Measurements from ENCODE around the gene OSBP.
A peak's percentile ranks its signal among the peaks of the same experiment; 100 is the strongest.
"Not testable (repeated sequence)": the region's sequence is repeated elsewhere in the genome, so short reads cannot be mapped to it uniquely, and the experiment has no call there.

OSBP gene

DNA sequence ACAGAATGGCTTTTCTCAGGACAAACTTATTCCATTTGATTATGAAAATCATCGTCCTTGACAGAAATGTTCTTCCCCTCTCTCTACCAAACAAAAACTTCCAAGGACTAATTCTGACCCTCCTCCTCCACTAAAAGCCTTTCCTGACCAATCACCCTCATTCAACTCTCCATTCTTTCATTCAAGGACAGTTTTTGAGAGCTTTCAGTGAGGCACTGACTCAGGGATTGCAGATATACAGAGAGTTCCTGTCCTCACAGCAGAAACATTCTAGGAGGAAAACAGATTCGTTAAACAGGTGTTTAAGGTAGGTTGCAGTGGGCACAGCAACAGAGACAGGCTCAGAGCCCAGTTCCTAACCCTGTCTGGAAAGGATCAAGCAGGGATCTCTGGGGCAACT is 62.7 kb downstream of the OSBP start:
- no peak for DNase-seq

DNA sequence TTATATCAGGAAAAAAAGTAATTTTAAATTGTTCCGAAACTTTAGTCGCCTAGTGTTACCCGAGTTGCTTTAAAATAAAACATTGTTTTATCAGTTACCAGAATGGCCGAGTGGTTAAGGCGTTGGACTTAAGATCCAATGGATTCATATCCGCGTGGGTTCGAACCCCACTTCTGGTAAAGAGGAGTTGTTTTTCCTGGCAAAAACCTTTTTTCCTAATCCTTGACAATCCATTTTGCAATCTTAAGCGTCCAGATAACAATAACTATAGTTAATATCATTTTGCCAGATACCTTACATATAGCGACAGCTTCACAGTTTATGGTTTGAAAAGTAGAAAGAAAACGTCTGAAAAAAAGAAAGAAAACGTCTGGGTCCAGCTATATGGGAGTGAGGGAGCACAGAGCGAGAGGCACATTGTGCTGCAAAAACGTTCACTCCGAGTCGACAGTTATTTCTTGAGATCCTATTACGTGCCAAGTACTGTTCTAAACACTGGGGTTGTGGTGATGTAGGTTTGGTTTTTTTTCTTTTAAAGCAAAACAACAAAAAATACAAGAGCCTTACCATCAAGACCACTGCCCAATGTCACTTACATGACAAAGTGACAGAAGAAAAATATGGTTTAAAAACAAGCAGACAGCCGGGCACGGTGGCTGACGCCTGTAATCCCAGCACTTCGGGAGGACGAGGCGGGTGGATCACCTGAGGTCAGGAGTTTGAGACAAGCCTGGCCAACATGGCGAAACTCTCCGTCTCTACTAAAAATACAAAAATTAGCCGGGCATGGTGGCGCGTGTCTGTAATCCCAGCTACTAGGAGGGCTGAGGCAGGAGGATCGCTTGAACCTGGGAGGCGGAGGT is 63.7 kb downstream of the OSBP start:
- no peak for DNase-seq

DNA sequence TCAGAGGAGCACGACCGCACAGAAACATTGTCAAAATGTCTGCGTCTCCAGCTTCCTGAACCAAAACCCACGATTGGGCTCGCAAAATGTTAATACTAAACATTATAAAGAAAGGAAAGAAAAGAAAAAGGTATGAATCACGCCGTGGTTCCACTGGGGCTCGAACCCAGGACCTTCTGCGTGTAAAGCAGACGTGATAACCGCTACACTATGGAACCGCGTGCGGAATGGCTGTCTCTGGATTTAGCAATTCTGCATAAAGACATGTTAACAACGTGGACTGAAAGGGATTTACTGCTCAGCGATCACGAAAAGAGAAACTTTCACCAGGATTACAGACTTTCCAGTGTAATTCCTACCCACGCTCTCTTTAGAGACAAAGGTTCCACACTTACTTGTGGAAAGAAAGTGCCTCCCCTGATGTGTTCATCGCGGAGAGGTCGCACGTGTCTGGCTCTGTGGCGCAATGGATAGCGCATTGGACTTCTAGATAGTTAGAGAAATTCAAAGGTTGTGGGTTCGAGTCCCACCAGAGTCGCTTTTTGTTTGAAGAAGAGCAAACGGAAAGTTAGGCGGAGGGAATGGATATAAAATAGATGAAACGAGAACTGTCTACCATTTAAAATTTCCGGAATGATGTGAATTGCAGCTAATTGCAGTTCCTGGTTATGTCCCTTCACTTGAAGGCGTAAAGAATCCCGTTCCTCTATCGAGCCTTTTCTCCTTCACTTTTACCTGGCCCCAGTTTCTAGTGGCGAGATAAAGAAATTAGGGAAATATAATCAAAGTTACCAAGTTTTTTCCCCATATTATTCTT is 64.5 kb downstream of the OSBP start:
- peak; percentile 80 for DNase-seq

DNA sequence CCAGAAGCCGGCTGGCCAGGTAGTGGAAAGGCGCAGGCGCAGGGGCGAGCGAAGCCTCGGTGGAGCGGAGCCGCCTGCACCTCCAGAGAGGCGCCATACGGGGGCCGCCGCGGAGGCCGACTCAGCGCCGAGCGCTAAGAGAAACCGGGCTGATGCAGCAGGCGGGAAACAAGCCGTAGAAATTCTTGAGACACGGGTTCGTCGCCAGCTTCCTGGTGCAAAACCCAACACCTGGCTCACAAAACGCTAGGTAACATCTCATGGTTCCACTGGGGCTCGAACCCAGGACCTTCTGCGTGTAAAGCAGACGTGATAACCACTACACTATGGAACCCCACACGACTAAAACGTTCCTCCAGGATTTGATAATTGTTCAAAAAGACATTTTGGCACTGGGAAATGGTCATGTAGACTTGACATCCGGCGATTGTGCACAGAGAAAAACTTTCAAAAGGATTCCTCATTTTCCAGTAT is 65.2 kb downstream of the OSBP start:
- DNase-seq: peak; percentile 89

DNA sequence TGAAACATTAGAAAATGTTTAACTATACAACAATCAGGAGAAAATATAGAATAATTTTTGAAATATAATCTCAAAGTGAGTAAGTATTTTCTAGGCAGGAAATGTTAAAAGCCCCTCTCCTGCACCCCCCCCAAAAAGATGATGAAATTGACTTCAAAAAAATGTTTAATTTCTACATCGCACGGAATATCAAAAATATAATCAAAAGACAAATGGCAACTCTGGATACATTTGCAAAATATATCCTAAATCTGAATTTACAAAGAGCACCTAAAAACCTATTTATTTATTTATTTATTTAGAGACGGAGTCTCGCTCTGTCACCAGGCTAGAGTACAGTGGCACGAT is 67.3 kb downstream of the OSBP start:
- no peak for DNase-seq

DNA sequence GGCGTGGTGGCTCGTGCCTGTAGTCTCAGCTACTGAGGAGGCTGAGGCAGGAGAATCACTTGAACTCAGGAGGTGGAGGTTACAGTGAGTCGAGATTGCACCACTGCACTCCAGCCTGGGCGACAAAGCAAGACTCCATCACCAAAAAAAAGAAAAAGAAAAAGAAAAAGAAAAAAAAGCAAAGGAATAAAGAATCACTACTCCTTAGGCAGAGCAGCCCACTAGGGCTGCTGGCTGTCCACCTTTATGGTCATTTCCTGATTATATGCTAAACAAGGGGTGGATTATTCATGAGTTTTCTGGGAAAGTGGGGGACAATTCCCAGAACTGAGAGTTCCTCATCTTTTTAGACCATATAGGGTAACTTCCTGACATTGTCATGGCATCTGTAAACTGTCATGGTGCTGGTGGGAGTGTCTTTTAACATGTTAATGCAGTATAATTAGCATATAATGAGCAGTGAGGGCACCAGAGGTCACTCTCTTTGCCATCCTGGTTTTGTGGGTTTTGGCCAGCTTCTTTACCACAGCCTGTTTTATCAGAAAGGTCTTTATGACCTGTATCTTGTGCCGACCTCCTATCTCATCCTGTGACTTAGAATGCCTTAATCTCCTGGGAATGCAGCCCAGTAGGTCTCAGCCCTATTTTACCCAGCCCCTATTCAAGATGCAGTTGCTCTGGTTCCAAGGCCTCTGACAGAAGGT is 67.8 kb downstream of the OSBP start:
- not testable (repeated sequence) for DNase-seq

DNA sequence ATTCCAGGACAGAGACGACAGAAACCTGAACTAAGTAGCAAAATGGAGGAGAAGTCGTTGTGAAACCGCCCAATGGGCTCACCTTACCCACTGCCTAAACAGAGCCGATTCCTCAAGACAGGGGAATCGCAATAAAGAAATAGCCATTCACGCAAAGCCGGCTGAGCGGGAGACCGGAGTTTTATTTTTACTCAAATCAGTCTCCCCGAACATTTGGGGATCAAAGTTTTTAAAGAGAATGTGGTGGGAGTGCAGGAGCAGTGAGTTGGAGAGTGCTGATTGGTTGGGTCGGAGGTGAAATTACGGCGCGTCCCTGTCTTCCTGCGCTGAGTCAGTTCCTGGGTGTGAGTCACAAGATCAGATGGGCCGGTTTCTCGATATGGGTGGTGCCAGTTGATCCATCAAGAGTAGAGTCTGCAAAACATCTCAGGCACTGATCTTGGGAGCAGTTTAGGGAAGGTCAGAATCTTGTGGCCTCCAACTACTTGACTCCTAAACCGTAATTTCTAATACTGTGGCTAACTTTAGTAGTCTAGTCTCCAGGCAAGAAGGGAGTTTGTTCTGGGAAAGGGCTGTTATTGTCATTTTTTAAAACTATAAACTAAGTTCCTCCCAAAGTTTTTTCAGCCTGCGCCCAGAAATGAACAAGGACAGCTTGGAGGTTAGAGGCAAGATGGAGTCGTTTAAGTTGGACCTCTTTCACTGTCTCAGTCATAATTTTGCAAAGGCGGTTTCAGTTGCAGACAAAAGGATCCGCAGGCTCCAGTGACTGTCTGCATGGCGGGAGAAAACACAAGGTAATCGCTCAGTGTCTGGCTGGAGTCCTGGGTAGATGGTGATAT is 70.2 kb downstream of the OSBP start:
- peak; percentile 39 for DNase-seq

DNA sequence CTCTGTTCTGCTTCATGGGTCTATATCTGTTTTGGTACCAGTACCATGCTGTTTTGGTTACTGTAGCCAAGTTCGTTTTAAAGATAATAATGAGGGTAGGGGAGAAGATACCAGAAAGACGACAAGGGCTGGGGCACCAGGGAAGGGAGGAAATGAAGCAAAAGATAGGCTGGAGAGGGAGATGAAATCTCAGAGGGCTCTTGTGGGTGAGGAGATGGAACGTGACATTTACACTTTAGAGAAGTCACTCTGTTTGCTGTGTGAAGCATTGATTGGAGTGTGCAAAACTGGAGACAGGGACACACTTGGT is 70.8 kb downstream of the OSBP start:
- DNase-seq: no peak

DNA sequence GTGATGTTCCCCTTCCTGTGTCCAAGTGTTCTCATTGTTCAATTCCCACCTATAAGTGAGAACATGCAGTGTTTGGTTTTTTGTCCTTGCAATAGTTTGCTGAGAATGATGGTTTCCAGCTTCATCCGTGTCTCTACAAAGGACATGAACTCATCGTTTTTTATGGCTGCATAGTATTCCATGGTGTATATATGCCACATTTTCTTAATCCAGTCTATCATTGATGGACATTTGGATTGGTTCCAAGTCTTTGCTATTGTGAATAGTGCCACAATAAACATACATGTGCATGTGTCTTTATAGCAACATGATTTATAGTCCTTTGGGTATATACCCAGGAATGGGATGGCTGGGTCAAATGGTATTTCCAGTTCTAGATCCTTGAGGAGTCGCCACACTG is 71.9 kb downstream of the OSBP start:
- DNase-seq: not testable (repeated sequence)

DNA sequence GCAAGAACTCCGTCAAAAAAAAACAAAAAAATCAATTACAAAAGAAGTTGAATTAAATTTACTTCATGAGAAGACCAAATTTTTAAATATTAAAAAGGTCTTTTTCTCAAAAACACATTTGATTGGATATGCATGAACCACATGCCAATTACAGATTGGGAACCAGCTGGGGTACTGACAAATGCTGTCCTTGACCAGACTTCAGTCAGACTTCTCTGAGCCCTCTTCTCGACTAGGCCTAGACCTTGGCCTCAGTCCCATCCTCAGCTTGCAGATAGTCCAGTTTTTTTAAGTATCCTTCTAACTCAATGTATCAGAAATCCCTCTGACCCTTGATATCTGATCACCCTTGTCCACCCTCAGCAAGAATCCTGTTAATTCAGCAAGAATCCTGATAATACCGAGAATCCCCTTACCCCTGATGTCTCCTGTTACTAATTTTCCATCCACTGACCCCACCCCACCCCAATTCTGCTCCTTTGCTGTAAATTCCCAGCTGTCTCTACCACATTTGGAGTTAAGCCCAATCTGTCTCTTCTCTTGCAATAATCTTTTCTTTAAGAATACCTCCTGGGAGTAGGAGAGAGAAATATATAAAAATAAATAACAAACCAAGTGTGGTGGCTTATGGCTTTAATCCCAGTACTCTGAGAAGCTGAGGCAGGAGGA is 73.3 kb downstream of the OSBP start:
- no peak for DNase-seq

DNA sequence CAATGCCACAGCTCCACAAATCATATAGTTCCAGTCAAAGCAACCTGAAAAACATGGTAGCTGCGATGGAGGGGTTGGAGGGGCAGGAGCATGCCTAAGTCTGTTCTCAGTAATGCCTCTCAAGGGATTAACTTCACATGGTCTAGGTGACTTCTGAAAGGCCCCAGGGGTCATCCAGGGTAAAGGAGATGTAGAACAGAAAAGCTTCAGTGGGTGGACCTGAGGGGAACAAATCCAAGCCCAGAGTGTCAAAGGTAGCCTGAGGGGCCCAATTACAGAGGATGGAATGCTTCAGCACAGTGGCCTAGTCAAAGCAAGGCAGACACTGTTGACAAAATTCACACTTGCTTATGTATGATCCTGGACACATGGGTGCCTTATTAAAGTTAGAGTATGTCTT is 80.9 kb downstream of the OSBP start:
- no peak for DNase-seq

DNA sequence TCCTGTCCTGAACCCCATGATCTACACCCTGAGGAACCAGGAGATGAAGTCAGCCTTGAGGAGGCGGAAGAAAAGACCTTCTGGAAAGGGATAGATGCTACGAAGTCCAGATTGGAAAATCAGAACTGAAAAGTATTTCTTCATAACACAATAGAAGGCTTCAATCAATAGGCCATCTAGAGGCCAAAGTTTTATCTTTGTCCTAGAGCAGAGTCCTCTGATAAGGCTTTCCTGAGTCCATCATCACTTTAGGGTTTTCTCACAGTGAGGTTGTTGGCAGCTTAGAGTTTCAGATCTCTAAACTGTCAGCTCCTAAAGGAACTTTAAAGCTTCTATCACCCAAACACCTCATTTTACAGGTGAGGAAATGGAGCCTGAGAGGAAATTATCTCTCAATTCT is 83.0 kb downstream of the OSBP start:
- no peak for DNase-seq

DNA sequence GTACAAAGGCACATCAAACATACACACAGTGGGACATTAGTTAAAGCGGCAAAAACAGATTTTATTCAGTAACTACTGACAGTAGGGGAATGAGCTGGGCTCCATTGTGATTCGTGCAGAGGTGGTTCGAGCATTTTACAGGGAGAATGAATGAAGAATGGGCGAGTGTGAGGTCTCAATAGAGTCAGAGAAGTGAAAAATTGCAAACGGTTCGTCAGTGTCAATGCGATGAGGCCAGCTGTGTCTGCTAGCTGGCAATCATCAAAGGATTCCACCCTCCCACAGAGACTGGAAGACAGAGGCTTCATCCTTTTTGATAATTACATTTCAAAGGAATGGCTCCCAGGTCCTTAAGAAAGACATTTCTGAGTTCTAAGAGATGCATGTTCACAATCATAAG is 86.9 kb downstream of the OSBP start:
- no peak for DNase-seq
